Measurements from ENCODE around the gene MTUS2.

The MTUS2 gene

DNA sequence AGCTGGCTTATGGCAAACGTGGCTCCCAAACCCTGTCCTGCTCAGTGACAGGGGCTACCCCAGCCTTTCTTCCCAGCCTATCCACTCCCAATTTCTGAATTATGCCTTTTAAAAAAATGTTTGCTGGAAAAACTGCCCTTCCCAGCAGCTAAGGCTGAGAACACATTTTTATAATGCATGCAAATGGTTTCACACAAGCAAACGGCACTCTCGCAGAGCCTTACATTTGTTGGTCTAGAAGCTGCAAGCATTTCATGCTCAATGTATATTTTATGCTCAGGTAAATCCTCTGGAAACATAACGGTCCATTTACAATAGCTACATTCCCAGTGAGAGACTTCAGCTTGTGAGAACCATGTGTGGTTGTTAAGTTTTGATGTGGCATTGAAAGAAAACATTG is 713.9 kb downstream of the MTUS2 start:
- TF ChIP-seq POLR2A (IDR thresholded peaks at IDR 0.05; ENCODE audit: extremely low read depth, insufficient read length), result no peak
- TF ChIP-seq, protein P1, sequence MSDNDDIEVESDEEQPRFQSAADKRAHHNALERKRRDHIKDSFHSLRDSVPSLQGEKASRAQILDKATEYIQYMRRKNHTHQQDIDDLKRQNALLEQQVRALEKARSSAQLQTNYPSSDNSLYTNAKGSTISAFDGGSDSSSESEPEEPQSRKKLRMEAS (IDR thresholded peaks at IDR 0.05; ENCODE audit: low read depth, low read length), result no peak
- no peak for TF ChIP-seq MYC (IDR thresholded peaks at IDR 0.05; ENCODE audit: low read depth, low read length)
- TF ChIP-seq, protein P2, sequence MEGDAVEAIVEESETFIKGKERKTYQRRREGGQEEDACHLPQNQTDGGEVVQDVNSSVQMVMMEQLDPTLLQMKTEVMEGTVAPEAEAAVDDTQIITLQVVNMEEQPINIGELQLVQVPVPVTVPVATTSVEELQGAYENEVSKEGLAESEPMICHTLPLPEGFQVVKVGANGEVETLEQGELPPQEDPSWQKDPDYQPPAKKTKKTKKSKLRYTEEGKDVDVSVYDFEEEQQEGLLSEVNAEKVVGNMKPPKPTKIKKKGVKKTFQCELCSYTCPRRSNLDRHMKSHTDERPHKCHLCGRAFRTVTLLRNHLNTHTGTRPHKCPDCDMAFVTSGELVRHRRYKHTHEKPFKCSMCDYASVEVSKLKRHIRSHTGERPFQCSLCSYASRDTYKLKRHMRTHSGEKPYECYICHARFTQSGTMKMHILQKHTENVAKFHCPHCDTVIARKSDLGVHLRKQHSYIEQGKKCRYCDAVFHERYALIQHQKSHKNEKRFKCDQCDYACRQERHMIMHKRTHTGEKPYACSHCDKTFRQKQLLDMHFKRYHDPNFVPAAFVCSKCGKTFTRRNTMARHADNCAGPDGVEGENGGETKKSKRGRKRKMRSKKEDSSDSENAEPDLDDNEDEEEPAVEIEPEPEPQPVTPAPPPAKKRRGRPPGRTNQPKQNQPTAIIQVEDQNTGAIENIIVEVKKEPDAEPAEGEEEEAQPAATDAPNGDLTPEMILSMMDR (IDR thresholded peaks at IDR 0.05; ENCODE audit: low read depth, low read length), result no peak
- no peak overlapping the region for H3K4me3 ChIP-seq (ENCODE audit: low read depth, low read length)
- DNase-seq (ENCODE audit: low read depth), result no peak

DNA sequence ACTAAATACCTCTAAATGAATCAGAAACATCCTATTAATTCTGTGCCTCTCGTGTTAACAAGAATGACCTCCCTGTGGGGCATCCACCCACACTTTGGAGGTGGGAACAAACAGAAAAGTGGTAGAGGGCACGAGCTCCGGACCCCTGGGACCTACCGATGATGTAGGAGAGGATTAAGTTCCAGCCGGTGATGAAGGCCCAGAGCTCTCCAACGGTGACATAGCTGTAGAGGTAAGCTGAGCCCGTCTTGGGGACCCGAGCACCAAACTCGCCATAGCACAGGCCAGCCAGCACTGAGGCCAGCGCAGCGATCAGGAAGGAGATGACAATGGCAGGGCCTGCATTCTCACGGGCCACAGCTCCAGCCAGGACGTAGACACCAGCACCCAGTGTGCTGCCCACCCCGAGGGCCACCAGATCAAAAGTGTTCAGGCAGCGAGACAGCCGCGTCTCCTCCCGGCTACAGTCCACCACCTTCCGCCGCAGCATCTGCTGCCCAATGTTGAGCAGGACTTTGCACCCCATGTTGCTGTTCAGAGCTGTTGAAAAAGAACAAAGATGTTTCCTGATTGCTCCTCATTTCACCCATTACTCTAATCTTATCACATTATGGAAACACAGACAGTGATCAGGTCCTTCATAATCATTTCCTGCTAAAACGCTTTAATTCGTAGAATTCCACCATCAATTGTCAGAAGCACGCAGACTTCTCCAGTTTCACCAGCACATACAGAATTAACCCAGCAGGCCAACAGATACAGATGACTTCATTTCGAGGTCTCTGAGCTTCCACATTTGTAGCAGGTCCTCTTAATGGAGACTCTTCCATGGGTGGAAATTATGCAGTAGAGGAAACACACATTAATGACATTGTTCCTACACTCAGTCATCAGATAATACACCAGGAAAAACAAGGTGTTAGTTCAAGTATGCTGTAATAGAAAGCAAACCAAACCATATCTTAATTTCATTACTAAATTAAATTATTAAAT is 715.8 kb downstream of the MTUS2 start:
- TF ChIP-seq, protein P1 (IDR thresholded peaks at IDR 0.05; ENCODE audit: low read depth, low read length), result no peak
- no peak for TF ChIP-seq POLR2A (IDR thresholded peaks at IDR 0.05; ENCODE audit: extremely low read depth, insufficient read length)
- no peak overlapping the region for H3K4me3 ChIP-seq (ENCODE audit: low read depth, low read length)
- no peak for DNase-seq (ENCODE audit: low read depth)

DNA sequence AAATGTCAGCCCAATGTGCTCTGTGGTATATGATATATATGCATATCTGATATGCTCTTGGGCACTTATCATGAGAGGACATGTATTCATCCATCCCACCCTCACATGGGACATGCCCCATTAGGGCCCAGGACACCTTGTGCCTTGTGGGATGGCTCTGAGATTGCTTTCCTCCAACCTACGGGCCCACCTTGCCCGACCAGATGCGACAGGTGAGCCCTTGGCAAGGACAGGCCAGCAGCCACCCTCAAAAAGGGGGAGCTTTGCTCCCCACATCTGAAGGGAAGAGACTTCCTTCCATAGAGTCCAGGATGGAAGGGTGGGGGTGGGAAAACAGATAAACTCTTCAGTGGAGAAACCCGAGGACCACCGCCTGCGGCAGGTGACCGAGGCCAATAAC is 716.7 kb downstream of the MTUS2 start:
- DNase-seq (ENCODE audit: low read depth), result no peak
- TF ChIP-seq, protein P1 (IDR thresholded peaks at IDR 0.05; ENCODE audit: low read depth, low read length), result no peak
- TF ChIP-seq, protein P2 (IDR thresholded peaks at IDR 0.05; ENCODE audit: low read depth, low read length), result no peak
- TF ChIP-seq POLR2A (IDR thresholded peaks at IDR 0.05; ENCODE audit: extremely low read depth, insufficient read length) (no peak), MYC (IDR thresholded peaks at IDR 0.05; ENCODE audit: low read depth, low read length) (no peak)
- H3K4me3 ChIP-seq (ENCODE audit: low read depth, low read length), result no peak overlapping the region

DNA sequence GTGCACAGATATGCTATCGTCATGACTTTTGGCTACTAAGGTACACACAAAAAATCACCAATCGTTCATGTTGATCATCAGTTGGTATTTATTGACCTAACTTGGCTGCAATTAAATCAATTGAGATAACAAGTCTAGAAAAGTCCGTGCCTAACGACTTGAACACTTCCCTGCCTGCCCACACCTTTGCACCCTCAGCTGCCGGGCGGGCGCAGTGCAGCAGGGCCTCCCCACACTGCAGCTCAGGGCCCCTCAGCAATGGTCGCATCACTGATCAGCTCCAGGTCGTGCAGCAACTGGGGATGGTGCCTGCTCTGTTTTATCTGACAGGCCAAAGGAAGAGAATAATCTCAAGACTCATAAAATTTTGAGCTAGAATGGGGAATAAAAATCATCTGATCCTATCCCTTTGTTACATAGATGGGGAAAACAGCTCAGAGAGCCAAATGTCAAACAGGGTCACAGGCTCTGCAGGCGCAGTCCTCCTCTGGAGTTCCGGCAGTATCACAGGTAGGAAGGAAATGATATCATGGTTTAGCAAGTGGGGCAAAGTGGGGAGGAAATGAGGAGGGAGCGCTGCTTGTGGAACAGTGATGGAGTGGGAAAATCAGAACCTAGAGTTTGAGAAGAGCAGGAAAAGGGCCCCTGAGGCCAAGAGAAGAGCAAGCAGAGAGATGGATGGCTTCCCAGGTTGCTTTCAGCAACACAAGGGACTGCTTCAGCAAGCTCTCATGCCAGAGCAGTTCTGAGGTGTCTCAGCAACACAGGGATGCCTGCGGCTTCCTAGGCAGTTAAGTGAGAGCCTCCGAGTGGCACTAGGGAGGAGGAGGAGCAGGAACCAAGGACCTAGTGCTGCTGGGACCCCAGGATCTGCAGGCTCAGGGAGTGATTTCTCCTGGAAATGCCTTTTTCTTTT is 717.9 kb downstream of the MTUS2 start:
- DNase-seq (ENCODE audit: low read depth), result no peak
- H3K4me3 ChIP-seq (ENCODE audit: low read depth, low read length), result no peak overlapping the region
- TF ChIP-seq, protein P1 (IDR thresholded peaks at IDR 0.05; ENCODE audit: low read depth, low read length), result no peak
- TF ChIP-seq POLR2A (IDR thresholded peaks at IDR 0.05; ENCODE audit: extremely low read depth, insufficient read length) (no peak), MYC (IDR thresholded peaks at IDR 0.05; ENCODE audit: low read depth, low read length) (no peak)
- TF ChIP-seq, protein P2 (IDR thresholded peaks at IDR 0.05; ENCODE audit: low read depth, low read length), result no peak

DNA sequence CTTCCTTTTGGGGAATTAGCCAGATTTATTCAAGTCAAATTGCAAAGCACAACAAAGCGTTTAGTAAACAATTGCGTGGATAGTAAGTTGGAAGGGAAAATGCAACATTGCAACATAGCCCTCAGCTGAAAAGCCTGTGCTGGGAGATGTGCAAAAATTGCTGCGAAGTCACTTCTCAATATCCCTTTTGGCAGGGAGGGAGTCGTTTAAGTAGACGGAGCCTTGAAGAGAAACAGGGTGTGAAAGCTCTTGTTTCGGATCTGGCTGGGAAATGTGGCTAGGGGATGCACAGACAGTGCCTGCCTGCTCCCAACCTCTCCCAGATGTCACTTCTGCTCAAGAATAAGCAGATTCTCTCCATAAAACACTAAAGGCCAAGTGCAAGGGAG is 718.5 kb downstream of the MTUS2 start:
- no peak for TF ChIP-seq POLR2A (IDR thresholded peaks at IDR 0.05; ENCODE audit: extremely low read depth, insufficient read length)
- TF ChIP-seq, protein P2 (IDR thresholded peaks at IDR 0.05; ENCODE audit: low read depth, low read length), result no peak
- TF ChIP-seq, protein P1 (IDR thresholded peaks at IDR 0.05; ENCODE audit: low read depth, low read length), result no peak
- TF ChIP-seq MYC (IDR thresholded peaks at IDR 0.05; ENCODE audit: low read depth, low read length), result no peak
- DNase-seq (ENCODE audit: low read depth), result no peak
- no peak overlapping the region for H3K4me3 ChIP-seq (ENCODE audit: low read depth, low read length)
